GM12878 (cell line): ENCODE results near the gene WARS2. TPM values are rescaled to one million over a fixed set of nuclear protein-coding genes. Genes with fewer than 3 reads are reported as not detected.

Experiments
- ATAC-seq: fragments of 200-7000 bp; cut with Tn5 transposase; 3 replicates; pipeline ENCODE4 v1.9.1; 2020; ENCODE audit warnings: mild to moderate bottlenecking, moderate library complexity
- BruUV-seq: library from RNA; stranded (reverse); fragments of 400-500 nt; replicated peaks from 2 replicates; lab custom pipeline; 2021; lab: Mats Ljungman, UMichigan
- CTCF ChIA-PET: fragments of 300-600 bp; sonication (Branson Sonifier 250); formaldehyde crosslinking; extraction: SDS; loops from one replicate; lab custom pipeline; 2021; ENCODE audit warnings: inconsistent platforms; lab: Yijun Ruan, JAX
- POLR2A ChIA-PET: fragments of 350-600 bp; formaldehyde crosslinking; extraction: SDS; loops from one replicate; lab custom pipeline; 2021; ENCODE audit warnings: inconsistent platforms; lab: Charles Lee
- RAD21 ChIA-PET: fragments of 300-600 bp; sonication (Branson Sonifier 250); formaldehyde crosslinking; loops from one replicate; lab custom pipeline; 2023; ENCODE audit warnings: antibody characterized with exemption; ENCODE audit not compliant: unreplicated experiment; lab: Charles Lee
- SMC1A ChIA-PET: fragments of 300-600 bp; sonication (Branson Sonifier 250); formaldehyde crosslinking; loops from one replicate; lab custom pipeline; 2023; ENCODE audit not compliant: unreplicated experiment, uncharacterized antibody; lab: Charles Lee
- DNase-seq: peaks from one replicate; pipeline ENCODE4 v3.0.0-alpha.2; 2011; ENCODE audit warnings: low read depth, low spot score
- FAIRE-seq: peaks from 3 replicates; lab custom pipeline; 2011; peaks lifted over from hg19 to GRCh38; lab: Jason Lieb, UNC
- H2AFZ ChIP-seq: 2 replicates; pipeline ENCODE4 v1.6.0; 2011; ENCODE audit warnings: low read depth, low read length, control low read depth; ENCODE audit not compliant: control insufficient read depth
- H3K27ac ChIP-seq: 2 replicates; pipeline ENCODE4 v1.5.1; 2011; ENCODE audit warnings: control low read depth; ENCODE audit not compliant: control insufficient read depth, insufficient read depth
- H3K27me3 ChIP-seq, 2 experiments: replicated peaks in 1 of 2; 2 replicates each; pipeline versions ENCODE4 v1.6.0 to v1.6.1; 2011; ENCODE audit warnings: low read length in 1 of 2; ENCODE audit not compliant: control insufficient read depth in 2 of 2, insufficient read depth in 2 of 2
- H3K36me3 ChIP-seq, 2 experiments: 2 replicates each; pipeline ENCODE4 v1.5.1; 2011; ENCODE audit warnings: low read length in 1 of 2; ENCODE audit not compliant: control insufficient read depth in 2 of 2, insufficient read depth in 2 of 2
- H3K4me1 ChIP-seq: 2 replicates; pipeline ENCODE4 v1.6.1; 2011; ENCODE audit warnings: mild to moderate bottlenecking, low read length, moderate library complexity, mixed read lengths; ENCODE audit not compliant: control insufficient read depth, insufficient read depth
- H3K4me2 ChIP-seq: 2 replicates; pipeline ENCODE4 v1.6.0; 2011; ENCODE audit warnings: control low read depth; ENCODE audit not compliant: control insufficient read depth, insufficient read depth
- H3K4me3 ChIP-seq: fragments of 200-600 bp; sonication (generic); 2 replicates; pipeline ENCODE4 v1.5.1; 2016
- H3K79me2 ChIP-seq: 2 replicates; pipeline ENCODE4 v1.6.0; 2011; ENCODE audit warnings: low read length; ENCODE audit not compliant: control insufficient read depth, insufficient read depth
- H3K9ac ChIP-seq: 2 replicates; pipeline ENCODE4 v1.8.0; 2011; ENCODE audit warnings: low read length, control low read depth, mixed read lengths; ENCODE audit not compliant: control insufficient read depth, insufficient read depth
- H3K9me3 ChIP-seq: replicated peaks from 3 replicates; pipeline ENCODE4 v1.5.1; 2011; ENCODE audit warnings: mild to moderate bottlenecking, low read length; ENCODE audit not compliant: control insufficient read depth, insufficient read depth
- H4K20me1 ChIP-seq: 2 replicates; pipeline ENCODE4 v1.6.0; 2011; ENCODE audit not compliant: control insufficient read depth, insufficient read depth
- ATF2 ChIP-seq: IDR thresholded peaks from 2 replicates; pipeline ENCODE4 v1.6.1; 2012; ENCODE audit warnings: low read length, inconsistent platforms
- ATF7 ChIP-seq: fragments of 450-650 bp; IDR thresholded peaks from 2 replicates; pipeline ENCODE4 v1.6.1; 2016; ENCODE audit warnings: low read depth, mild to moderate bottlenecking
- BRCA1 ChIP-seq: IDR thresholded peaks from 2 replicates; pipeline ENCODE4 v1.6.1; 2011; ENCODE audit warnings: low read depth, low read length, improper control_type of control experiment
- CEBPZ ChIP-seq: fragments of 150-350 bp; IDR thresholded peaks from 2 replicates; pipeline ENCODE4 v1.6.1; 2016; ENCODE audit warnings: low read depth, low read length
- CHD2 ChIP-seq: IDR thresholded peaks from 2 replicates; pipeline ENCODE4 v1.6.1; 2011; ENCODE audit warnings: low read depth, low read length, improper control_type of control experiment, borderline replicate concordance
- CREB1 ChIP-seq: IDR thresholded peaks from 2 replicates; pipeline ENCODE4 v1.6.1; 2012; ENCODE audit warnings: low read depth, mild to moderate bottlenecking, inconsistent platforms
- CTCF ChIP-seq, 3 experiments: IDR thresholded peaks in 2 of 3; conservative IDR thresholded peaks in 1 of 3; 2 replicates each; pipeline ENCODE4 v1.5.1; 2011; ENCODE audit warnings: low read depth in 3 of 3, low read length in 3 of 3, mild to moderate bottlenecking in 3 of 3, control low read depth in 2 of 3, moderate library complexity in 2 of 3, inconsistent platforms in 1 of 3, mixed read lengths in 1 of 3; ENCODE audit not compliant: control insufficient read depth in 2 of 3, insufficient read depth in 1 of 3; ENCODE audit errors: extremely low read depth in 1 of 3
- ETV6 ChIP-seq, 2 experiments: fragments of 450-650 bp in 1 of 2; IDR thresholded peaks in 1 of 2; conservative IDR thresholded peaks in 1 of 2; 2 replicates each; pipeline ENCODE4 v1.6.1; 2014; ENCODE audit warnings: antibody characterized with exemption in 1 of 2, borderline replicate concordance in 1 of 2, low read depth in 1 of 2, mild to moderate bottlenecking in 1 of 2, moderate library complexity in 1 of 2
- FOS ChIP-seq: IDR thresholded peaks from 3 replicates; pipeline ENCODE4 v1.6.1; 2011; ENCODE audit warnings: borderline replicate concordance; ENCODE audit not compliant: insufficient read length; ENCODE audit errors: extremely low read depth
- MYB ChIP-seq: fragments of 150-350 bp; IDR thresholded peaks from 2 replicates; pipeline ENCODE4 v1.6.1; 2014; ENCODE audit warnings: mild to moderate bottlenecking, low read depth, low read length, borderline replicate concordance
- NBN ChIP-seq: fragments of 450-650 bp; IDR thresholded peaks from 2 replicates; pipeline ENCODE4 v1.6.1; 2016
- TAF1 ChIP-seq: IDR thresholded peaks from 2 replicates; pipeline ENCODE4 v1.6.1; 2011; ENCODE audit warnings: mild to moderate bottlenecking, low read depth, low read length, borderline replicate concordance
- WRNIP1 ChIP-seq: IDR thresholded peaks from 2 replicates; pipeline ENCODE4 v1.6.1; 2011; ENCODE audit warnings: low read depth, low read length, improper control_type of control experiment, borderline replicate concordance
- ZSCAN29 ChIP-seq: fragments of 450-650 bp; IDR thresholded peaks from 2 replicates; pipeline ENCODE4 v1.6.1; 2017; ENCODE audit warnings: mild to moderate bottlenecking, moderate library complexity
- WGBS: methylation state at CpG from one replicate; pipeline ENCODE4 v1.1.6; 2016; ENCODE audit warnings: low lambda C conversion rate; ENCODE audit not compliant: insufficient replicate concordance, insufficient coverage; ENCODE audit errors: missing lambda C conversion rate; 5-methylcytosine and 5-hydroxymethylcytosine counted together
- in situ Hi-C: fragments of 300-500 bp; cut with MboI; formaldehyde crosslinking; loops from 9 replicates; pipeline ENCODE4 v1.14.3; 2018; ENCODE audit warnings: mixed read lengths
- intact Hi-C: fragments of 100-400 bp; cut with micrococcal nuclease; formaldehyde crosslinking; loops from one replicate; pipeline ENCODE4 v1.14.2; 2022; ENCODE audit not compliant: unreplicated experiment
- polyA plus RNA-seq, 11 experiments: library from polyadenylated mRNA; depleted of rRNA in 4 of 11; unstranded in 6 of 11; stranded (reverse) in 5 of 11; fragments of >200 nt; fragmentation: Nextera tagmentation in 4 of 11; fragmentation: Illumina TruSeq in 1 of 11; extraction: Ambion mirVana in 4 of 11; extraction: Trizol in 1 of 11; gene quantifications; 1 replicate in 1 of 11; 2 replicates in 10 of 11; pipeline versions ENCODE4 v1.2.1 to v1.2.3, GENCODE V29; 2011 to 2016; ENCODE audit warnings: inconsistent platforms in 2 of 11, missing spikeins in 2 of 11, low read depth in 1 of 11
- total RNA-seq, 4 experiments: library from RNA; depleted of rRNA in 3 of 4; stranded (reverse); fragments of >200 nt in 3 of 4; fragmentation: Illumina TruSeq in 1 of 4; extraction: Trizol in 1 of 4; gene quantifications; 2 replicates each; pipeline versions ENCODE4 v1.2.1 to v1.2.3, GENCODE V29; 2013 to 2021

WARS2 gene
- total and polyA plus RNA-seq, 10 of the 15 experiments (the other 5 are each of a cell fraction or from before 2014, with no cell fraction given) = 5.5 to 22.2 (median 14.4) TPM

- RAD21 ChIA-PET = no interaction called here
- no peaks in the 10 kb centered on the region for H3K79me2 ChIP-seq
- no peaks in the 10 kb centered on the region; the same call in 2 of the 3 replicates for H3K9me3 ChIP-seq
- no peaks in the 10 kb centered on the region for H3K36me3 ChIP-seq
- intact Hi-C loops = no loop called here
- H2AFZ ChIP-seq = no peak overlapping the region
- no TSS peak for BruUV-seq
- CTCF ChIA-PET = no interaction called here
- in situ Hi-C loops = no loop called here
- ATAC-seq (no peak), DNase-seq (no peak), FAIRE-seq (no peak)
- H3K27me3 ChIP-seq = no peaks in the 10 kb centered on the region
- SMC1A ChIA-PET = no interaction called here
- WGBS = 100% methylated on average over 1 of the region's 1 CpG
- H3K4me2 ChIP-seq = no peak overlapping the region
- POLR2A ChIA-PET = no interaction called here
- no peaks in the 10 kb centered on the region for H3K4me1 ChIP-seq
- H3K27ac ChIP-seq = no peak overlapping the region
- H4K20me1 ChIP-seq = no peaks in the 10 kb centered on the region
- no peak overlapping the region for H3K9ac ChIP-seq
- H3K4me3 ChIP-seq = no peak overlapping the region
- TF ChIP-seq ATF2 = no peak
- no peak for TF ChIP-seq ZSCAN29
- TF ChIP-seq ETV6 (conservative IDR thresholded peaks at IDR 0.05 in 1 of 2, IDR thresholded peaks at IDR 0.05 in 1 of 2; ENCODE audit: borderline replicate concordance in 1 of 2, low read depth in 1 of 2) = no peak
- no peak for TF ChIP-seq CEBPZ
- no peak for TF ChIP-seq CHD2
- TF ChIP-seq FOS = no peak
- TF ChIP-seq WRNIP1 = no peak
- no peak for TF ChIP-seq NBN
- TF ChIP-seq TAF1 = no peak
- no peak for TF ChIP-seq ATF7
- TF ChIP-seq CTCF (IDR thresholded peaks at IDR 0.05 in 2 of 3, conservative IDR thresholded peaks at IDR 0.05 in 1 of 3; ENCODE audit: control insufficient read depth in 2 of 3, extremely low read depth in 1 of 3, insufficient read depth in 1 of 3, low read depth in 3 of 3, low read length in 3 of 3) = no peak
- no peak for TF ChIP-seq CREB1
- TF ChIP-seq MYB = no peak
- no peak for TF ChIP-seq BRCA1
Observed at GRCh38 chr1:119112791-119113190, 27.7 kb downstream of the WARS2 start.
